GM21390 (cell line): Measurements from ENCODE around the gene KARS1.
A peak's percentile ranks its signal among the peaks of the same experiment; 100 is the strongest.

Experiments used
- ATAC-seq: cut with Tn5 transposase; IDR thresholded peaks from one replicate; pipeline ENCODE4 v1.9.1; 2021; ENCODE audit not compliant: unreplicated experiment

The KARS1 gene

DNA sequence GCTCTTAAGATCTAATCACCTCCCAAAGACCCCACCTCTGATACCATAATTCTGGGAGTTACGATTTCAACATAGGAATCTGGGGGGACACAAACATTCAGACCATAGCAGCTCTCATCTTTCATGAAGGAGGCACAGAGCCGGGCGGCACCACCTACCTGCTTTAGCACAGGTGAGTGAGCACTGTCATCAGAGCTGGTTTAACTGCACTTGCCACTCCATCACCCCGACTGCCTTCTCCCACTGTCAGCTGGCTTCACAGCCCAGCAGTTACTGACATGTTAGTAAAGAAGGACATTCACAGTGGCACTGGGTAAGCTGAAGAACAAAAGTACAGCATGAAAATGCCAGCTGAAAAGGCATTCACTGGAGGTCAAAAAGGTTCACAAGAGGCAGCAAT, 58.7 kb downstream of the KARS1 start:
- no peak for ATAC-seq

DNA sequence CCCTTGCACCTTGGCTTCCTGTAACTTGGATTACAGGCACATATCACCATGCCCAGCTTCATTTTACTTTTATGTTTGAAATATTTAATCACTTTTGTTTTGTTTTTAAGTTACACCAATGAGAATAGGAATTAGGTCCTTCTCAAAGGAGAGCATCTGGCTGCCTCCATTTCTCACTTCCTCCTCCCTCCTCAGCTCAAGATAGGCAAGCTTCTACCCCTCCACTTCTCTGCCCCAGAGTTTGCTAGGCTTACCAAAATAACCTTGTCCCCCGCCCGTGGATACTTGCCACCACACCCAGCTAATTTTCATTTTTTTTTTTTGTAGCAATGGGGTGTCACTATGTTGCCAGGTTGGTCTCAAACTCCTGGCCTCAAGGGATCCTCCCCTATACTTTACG, 63.4 kb downstream of the KARS1 start:
- ATAC-seq: peak; percentile 71

DNA sequence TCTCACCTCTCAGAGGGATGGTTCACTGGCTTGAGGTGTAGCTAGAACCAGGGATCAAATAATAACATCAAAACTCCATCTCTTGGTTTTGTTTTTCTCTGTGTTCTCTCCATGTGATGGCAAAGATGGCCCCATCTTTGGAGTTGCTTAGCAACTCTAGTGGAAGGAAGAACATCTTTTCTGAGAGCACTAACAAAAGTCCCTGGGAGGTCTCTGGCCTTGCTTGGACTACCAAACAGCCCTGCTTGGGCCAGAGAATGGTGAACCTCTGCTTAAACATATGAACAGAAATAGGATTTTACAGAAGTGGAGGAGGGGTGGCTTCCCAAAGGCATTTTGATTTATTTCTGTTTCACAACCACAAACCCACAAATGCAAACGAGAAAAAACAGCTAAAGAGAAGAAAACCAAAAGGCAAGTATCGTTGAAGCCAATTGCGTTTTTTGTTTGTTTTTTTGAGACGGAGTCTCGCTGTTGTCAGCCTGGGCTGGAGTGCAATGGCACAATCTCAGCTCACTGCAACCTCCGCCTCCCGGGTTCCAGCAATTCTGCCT, 68.1 kb downstream of the KARS1 start:
- no peak for ATAC-seq

DNA sequence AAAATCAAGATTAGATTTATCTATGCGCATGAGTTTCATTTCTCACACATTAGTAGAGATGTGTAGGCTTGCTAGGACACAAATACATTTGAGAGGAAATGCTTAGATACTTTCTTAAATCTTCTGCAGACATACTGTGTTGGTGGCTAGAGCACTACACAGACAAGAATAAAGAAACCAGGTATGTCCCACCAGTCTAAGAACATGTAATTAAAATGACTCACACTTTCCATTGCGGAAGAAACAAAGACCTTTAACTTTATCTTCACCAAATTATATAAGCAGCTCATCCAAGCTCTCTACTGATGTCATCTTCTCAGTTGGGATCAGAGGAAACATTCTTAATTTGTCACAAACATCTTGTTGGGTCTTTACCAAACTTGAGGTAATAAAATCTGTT, 68.7 kb downstream of the KARS1 start:
- ATAC-seq: no peak

DNA sequence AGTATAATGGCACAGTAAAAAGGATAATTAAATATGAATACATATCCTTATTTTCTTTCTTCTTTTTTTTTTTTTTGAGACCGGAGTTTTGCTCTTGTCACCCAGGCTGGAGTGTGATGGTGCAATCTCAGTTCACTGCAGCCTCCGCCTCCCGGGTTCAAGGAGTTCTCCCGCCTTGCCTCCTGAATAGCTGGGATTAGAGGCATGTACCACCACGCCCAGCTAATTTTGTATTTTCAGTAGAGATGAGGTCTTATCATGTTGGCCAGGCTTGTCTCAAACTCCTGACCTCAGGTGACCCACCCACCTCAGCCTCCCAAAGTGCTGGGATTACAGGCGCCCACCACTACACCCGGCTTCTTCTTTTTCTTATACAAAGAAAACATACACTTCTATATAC, 69.3 kb downstream of the KARS1 start:
- no peak for ATAC-seq
